Middle frontal gyrus (tissue), 1 donor: Measurements from ENCODE around the gene DTNB.
"Not testable (repeated sequence)": the region's sequence is repeated elsewhere in the genome, so short reads cannot be mapped to it uniquely, and the experiment has no call there.

ENCODE experiments used
- DNase-seq: peaks from one replicate; pipeline ENCODE4 v3.0.0-alpha.2; 2015; ENCODE audit warnings: low spot score; ENCODE audit errors: extremely low spot score

DTNB gene

GRCh38 chr2:25421289-25421688, 252.1 kb downstream of the DTNB start:
- DNase-seq, result no peak

GRCh38 chr2:25420820-25421237, 252.5 kb downstream of the DTNB start:
- no peak for DNase-seq

GRCh38 chr2:25419678-25420242, 253.6 kb downstream of the DTNB start:
- no peak for DNase-seq

GRCh38 chr2:25418944-25419677, 254.3 kb downstream of the DTNB start:
- DNase-seq, result no peak

- DNase-seq, result no peak
Observed at GRCh38 chr2:25417715-25418369, 255.5 kb downstream of the DTNB start.

- no peak for DNase-seq
Observed at GRCh38 chr2:25416674-25417073, 256.7 kb downstream of the DTNB start.

GRCh38 chr2:25414781-25415180, 258.6 kb downstream of the DTNB start:
- no peak for DNase-seq

GRCh38 chr2:25413409-25413808, 260.0 kb downstream of the DTNB start:
- not testable (repeated sequence) for DNase-seq

- DNase-seq, result no peak
Observed at GRCh38 chr2:25411753-25412152, 261.6 kb downstream of the DTNB start.

GRCh38 chr2:25411281-25411680, 262.1 kb downstream of the DTNB start:
- no peak for DNase-seq

- no peak for DNase-seq
Observed at GRCh38 chr2:25410370-25410769, 263.0 kb downstream of the DTNB start.

GRCh38 chr2:25409468-25409867, 263.9 kb downstream of the DTNB start:
- DNase-seq, result no peak

GRCh38 chr2:25409044-25409443, 264.3 kb downstream of the DTNB start:
- DNase-seq, result no peak

GRCh38 chr2:25405611-25406295, 267.6 kb downstream of the DTNB start:
- no peak for DNase-seq

GRCh38 chr2:25403120-25403760, 270.1 kb downstream of the DTNB start:
- not testable (repeated sequence) for DNase-seq

GRCh38 chr2:25402477-25402876, 270.9 kb downstream of the DTNB start:
- no peak for DNase-seq

- DNase-seq, result no peak
Observed at GRCh38 chr2:25401307-25402026, 271.9 kb downstream of the DTNB start.

GRCh38 chr2:25400576-25401216, 272.7 kb downstream of the DTNB start:
- no peak for DNase-seq

- DNase-seq, result no peak
Observed at GRCh38 chr2:25400169-25400568, 273.2 kb downstream of the DTNB start.

GRCh38 chr2:25398534-25398933, 274.8 kb downstream of the DTNB start:
- no peak for DNase-seq
